Measurements from ENCODE around the gene SORCS2.

DNA sequence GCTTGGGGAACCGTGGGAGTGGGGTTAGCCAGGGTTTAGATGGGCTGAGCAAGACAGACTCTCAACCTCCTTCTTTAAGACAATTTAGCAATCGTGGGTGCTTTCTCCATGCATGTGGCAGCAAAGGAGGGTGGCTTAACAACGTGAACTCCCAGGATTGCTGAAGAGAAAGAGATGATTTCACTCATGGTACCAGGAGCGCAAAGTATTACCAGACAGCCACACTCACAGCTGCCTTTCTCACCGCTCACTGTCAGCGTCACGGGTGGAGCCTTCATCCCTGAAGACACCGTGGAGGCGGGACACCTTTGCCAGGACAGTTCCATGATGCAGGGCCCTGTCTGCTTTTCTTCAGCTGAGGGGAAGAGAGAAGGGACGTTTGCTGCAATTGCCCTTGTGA is 454.8 kb downstream of the SORCS2 start:
- TF ChIP-seq, protein P1, sequence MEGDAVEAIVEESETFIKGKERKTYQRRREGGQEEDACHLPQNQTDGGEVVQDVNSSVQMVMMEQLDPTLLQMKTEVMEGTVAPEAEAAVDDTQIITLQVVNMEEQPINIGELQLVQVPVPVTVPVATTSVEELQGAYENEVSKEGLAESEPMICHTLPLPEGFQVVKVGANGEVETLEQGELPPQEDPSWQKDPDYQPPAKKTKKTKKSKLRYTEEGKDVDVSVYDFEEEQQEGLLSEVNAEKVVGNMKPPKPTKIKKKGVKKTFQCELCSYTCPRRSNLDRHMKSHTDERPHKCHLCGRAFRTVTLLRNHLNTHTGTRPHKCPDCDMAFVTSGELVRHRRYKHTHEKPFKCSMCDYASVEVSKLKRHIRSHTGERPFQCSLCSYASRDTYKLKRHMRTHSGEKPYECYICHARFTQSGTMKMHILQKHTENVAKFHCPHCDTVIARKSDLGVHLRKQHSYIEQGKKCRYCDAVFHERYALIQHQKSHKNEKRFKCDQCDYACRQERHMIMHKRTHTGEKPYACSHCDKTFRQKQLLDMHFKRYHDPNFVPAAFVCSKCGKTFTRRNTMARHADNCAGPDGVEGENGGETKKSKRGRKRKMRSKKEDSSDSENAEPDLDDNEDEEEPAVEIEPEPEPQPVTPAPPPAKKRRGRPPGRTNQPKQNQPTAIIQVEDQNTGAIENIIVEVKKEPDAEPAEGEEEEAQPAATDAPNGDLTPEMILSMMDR (IDR thresholded peaks at IDR 0.05) = no peak
- no peak for TF ChIP-seq POLR2A (IDR thresholded peaks at IDR 0.05)

All from esophagus squamous epithelium (tissue), 4 donors.